ENCODE data around the gene CCL4L2.
"Not testable (repeated sequence)": the region's sequence is repeated elsewhere in the genome, so short reads cannot be mapped to it uniquely, and the experiment has no call there.

DNA sequence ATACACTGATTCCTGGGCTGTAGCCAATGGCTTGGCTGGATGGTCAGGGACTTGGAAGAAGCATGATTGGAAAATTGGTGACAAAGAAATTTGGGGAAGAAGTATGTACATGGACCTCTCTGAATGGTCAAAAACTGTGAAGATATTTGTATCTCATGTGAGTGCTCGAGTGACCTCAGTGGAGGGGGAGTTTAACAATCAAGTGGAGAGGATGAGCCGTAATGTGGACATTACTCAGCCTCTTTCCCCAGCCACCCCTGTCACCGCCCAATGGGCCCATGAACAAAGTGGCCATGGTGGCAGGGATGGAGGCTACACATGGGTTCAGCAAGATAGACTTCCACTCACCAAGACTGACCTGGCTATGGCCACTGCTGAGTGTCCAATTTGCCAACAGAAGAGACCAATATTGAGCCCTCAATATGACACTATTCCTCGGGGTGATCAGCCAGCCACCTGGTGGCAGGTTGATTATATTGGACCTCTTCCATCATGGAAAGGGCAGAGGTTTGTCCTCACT lies 10.8 kb downstream of the CCL4L2 start:
- TF ChIP-seq, protein P1, sequence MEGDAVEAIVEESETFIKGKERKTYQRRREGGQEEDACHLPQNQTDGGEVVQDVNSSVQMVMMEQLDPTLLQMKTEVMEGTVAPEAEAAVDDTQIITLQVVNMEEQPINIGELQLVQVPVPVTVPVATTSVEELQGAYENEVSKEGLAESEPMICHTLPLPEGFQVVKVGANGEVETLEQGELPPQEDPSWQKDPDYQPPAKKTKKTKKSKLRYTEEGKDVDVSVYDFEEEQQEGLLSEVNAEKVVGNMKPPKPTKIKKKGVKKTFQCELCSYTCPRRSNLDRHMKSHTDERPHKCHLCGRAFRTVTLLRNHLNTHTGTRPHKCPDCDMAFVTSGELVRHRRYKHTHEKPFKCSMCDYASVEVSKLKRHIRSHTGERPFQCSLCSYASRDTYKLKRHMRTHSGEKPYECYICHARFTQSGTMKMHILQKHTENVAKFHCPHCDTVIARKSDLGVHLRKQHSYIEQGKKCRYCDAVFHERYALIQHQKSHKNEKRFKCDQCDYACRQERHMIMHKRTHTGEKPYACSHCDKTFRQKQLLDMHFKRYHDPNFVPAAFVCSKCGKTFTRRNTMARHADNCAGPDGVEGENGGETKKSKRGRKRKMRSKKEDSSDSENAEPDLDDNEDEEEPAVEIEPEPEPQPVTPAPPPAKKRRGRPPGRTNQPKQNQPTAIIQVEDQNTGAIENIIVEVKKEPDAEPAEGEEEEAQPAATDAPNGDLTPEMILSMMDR (IDR thresholded peaks at IDR 0.05; ENCODE audit: low read depth, low read length, poor library complexity, severe bottlenecking), result not testable (repeated sequence)
- TF ChIP-seq EZH2phosphoT487 (IDR thresholded peaks at IDR 0.05; ENCODE audit: borderline replicate concordance, low read length), result not testable (repeated sequence)

Measured in DOHH2 (cell line).